Islet of Langerhans (tissue), 1 donor: ENCODE measurements around the gene GPR37L1.
"Not testable (repeated sequence)": the region's sequence is repeated elsewhere in the genome, so short reads cannot be mapped to it uniquely, and the experiment has no call there.

Experiments
- FAIRE-seq: peaks from one replicate; lab custom pipeline; 2011; peaks lifted over from hg19 to GRCh38; lab: Jason Lieb, UNC

GPR37L1 gene

GRCh38 chr1:202107801-202108731 is 14.7 kb upstream of the GPR37L1 start:
- no peak for FAIRE-seq

DNA sequence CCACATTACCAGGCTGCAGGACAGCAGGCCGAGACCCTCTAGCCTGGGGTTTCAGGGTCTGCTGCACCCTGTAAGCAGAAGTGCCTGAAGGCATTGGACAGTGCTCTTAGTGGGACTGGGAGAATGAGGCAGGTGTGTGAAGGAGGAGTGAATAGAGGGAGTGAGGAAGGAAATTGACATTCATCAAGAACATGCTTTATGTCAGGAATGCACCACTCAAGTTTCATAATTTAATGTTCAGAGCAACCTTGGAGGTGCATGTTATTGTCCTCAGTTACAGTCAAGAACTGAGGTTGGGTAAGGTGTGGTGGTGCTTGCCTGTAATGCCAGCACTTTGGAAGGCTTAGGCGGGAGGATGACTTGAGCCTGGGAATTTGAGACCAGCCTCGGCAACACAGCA is 11.7 kb upstream of the GPR37L1 start:
- no peak for FAIRE-seq

DNA sequence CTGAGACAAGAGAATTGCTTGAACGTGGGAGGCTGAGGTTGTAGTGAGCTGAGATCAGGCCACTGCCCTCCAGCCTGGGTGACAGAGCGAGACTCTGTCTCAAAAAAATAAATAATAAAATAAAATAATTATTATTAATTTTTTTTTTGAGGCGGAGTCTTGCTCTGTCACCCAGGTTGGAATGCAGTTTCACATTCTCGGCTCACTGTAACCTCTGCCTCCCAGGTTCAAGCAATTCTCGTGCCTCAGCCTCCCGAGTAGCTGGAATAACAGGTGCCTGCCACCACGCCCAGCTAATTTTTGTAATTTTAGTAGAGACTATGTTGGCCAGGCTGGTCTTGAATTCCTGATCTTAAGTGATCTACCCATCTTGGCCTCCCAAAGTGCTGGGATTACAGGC is 11.1 kb upstream of the GPR37L1 start:
- FAIRE-seq: not testable (repeated sequence)

- no peak for FAIRE-seq
These were observed 9.6 kb upstream of the GPR37L1 start for GRCh38 chr1:202112859-202113689.

GRCh38 chr1:202113690-202114300 is 8.9 kb upstream of the GPR37L1 start:
- no peak for FAIRE-seq

DNA sequence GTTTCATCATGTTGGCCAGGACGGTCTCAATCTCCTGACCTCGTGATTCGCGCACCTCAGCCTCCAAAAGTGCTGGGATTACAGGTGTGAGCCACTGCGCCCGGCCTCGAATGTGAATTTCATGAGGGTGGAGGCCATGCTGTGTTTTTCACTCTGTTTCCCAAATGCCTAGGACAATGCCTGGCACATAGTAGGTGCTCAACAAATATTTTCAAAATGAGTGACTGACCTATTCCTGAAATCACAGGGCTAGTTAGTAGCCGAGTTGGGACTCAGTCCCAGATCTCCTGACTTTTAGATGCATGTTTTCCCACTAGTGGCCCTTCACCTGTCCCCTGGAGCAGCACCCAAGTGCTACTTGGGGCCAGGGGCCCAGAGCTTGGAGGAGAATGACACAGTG is 6.4 kb upstream of the GPR37L1 start:
- no peak for FAIRE-seq

- no peak for FAIRE-seq
These were observed 4.8 kb upstream of the GPR37L1 start for GRCh38 chr1:202117898-202118371.

GRCh38 chr1:202121006-202121405 is 1.7 kb upstream of the GPR37L1 start:
- no peak for FAIRE-seq

DNA sequence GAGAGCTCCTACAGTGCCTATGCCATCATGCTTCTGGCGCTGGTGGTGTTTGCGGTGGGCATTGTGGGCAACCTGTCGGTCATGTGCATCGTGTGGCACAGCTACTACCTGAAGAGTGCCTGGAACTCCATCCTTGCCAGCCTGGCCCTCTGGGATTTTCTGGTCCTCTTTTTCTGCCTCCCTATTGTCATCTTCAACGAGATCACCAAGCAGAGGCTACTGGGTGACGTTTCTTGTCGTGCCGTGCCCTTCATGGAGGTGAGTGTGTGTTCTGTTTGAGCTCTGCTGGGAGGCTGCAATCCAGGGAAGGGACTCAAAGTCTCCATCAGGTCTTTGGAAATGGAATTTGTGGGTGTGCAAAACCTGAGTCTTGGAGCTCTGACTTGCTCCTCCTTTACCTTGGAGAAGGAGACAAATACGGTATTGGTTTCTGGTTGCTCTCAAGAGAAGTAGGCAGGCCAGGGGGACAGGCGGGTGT is 658 bp downstream of the GPR37L1 start:
- no peak for FAIRE-seq

DNA sequence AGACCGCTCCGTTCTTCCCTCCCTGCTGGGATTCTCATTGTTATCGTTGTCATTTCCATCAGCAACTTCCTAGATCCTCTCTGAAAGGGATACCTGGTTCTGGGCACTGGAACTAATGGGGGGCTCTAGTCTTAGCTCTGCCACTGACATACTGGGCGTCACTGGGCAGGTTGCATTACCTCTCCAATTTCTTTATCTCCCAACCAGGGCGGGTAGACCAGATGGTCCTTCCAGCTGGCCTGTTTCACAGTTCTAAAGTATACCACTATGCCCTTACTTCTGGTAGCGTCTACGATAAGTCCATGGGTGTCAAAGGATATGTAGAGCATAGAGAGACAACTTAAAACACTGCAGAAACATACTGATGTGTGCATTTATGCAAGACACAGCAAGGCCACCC is 1.4 kb downstream of the GPR37L1 start:
- no peak for FAIRE-seq

GRCh38 chr1:202125611-202126010 is 2.9 kb downstream of the GPR37L1 start:
- no peak for FAIRE-seq

DNA sequence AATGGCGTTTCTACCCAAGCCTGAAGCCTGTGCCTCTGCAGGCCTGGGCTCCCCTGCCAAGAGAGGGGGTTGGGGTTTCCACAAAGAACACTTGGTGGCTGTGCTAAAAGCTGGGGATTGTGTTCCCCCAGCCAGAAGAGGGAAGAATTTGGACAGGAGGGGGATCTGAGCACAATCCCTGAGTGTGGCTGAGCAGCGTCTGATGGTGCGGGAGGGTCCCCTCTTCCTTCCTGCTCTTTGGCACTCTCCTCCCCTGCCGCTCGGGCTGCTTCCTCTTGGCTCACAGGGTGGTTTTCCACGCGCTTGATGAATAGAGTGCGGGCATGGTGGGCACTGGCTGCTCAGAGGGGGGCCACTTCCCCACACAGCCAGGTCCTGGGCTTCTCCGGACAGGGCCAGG is 3.7 kb downstream of the GPR37L1 start:
- no peak for FAIRE-seq

DNA sequence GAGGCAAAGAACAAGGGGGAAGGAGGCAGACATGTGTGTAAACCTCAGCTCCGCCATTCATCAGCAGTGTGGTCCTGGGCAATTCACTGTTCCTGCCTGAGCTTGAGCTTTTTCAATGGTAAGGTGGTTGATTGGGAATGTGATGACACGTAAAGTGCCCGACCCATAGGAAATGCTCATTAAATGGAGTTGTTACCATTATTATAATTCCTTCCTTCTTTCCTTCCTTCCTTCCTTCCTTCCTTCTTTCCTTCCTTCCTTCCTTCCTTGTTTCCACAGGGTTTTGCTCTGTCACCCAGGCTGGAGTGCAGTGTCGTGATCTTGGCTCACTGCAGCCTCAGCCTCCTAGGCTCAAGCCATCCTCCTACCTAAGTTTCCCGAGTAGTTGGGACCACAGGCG is 4.3 kb downstream of the GPR37L1 start:
- FAIRE-seq: no peak

GRCh38 chr1:202127836-202128622 is 5.3 kb downstream of the GPR37L1 start:
- FAIRE-seq: no peak

GRCh38 chr1:202129453-202130296 is 7.0 kb downstream of the GPR37L1 start:
- FAIRE-seq: no peak

DNA sequence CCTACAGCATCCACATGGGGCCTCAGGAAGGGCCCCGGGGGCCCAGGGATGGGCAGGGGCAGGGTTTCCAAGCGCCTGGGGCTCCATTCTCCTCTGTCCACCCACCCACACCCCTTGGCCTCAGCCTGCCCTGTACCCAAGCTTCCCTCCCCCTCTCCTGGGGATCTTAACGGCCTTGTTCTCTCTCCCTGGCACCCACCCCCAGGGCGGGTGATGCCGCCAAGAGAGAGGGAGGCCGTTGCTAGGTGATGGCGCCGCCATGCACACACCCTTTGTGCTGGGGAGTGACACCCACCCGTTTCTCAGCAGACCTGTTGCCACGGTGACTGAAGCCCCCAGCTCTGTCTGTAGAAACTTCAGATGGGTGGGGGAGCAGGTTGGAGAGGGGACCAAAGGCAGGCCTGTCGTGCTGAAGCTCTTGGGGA is 7.6 kb downstream of the GPR37L1 start:
- no peak for FAIRE-seq

GRCh38 chr1:202130816-202131522 is 8.3 kb downstream of the GPR37L1 start:
- FAIRE-seq: no peak

GRCh38 chr1:202131956-202132821 is 9.5 kb downstream of the GPR37L1 start:
- FAIRE-seq: no peak

- no peak for FAIRE-seq
These were observed 10.3 kb downstream of the GPR37L1 start for GRCh38 chr1:202133001-202133400.
